Measurements from ENCODE around the gene SLC45A2. TPM values are rescaled to one million over a fixed set of nuclear protein-coding genes. Genes with fewer than 3 reads are reported as not detected.

The SLC45A2 gene
- total RNA-seq, 2 donors from 2014 or later, result 0.32 TPM; not detected in 1

DNA sequence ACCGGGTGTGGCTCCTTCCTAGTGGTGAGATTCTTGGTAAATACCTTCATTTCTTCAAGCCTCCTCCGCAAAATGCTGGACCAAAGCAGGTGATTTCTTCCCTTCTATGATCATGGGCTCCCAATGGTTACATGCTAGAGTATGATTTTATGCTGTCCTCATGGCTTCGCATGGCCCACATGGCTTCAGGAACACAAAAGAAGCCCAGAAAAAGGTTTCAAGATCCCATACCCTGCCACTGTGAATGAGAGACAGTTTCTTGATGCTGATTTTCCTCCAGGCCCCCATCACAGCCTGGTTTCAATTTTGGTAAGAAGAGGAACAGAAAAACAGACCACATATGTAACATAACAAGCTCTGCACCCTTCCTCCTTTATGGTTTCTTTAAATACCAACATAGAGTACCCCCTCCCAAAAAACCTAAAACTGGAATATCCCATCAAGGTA lies 50.7 kb downstream of the SLC45A2 start:
- intact Hi-C loops (cut with DNase I), result loop anchor here (5.0 kb wide), 1 partner anchor 496 kb away; no protein-coding TSS in a partner anchor
- Histone ChIP-seq H3K27me3 (peaks cover 23% of the 10 kb centered on the region), H3K4me3 (no peak overlapping the region), H3K9me3 (no peaks in the 10 kb centered on the region), H3K27ac (no peak overlapping the region), H3K9ac (ENCODE audit: low read depth in 2 of 2, low read length in 2 of 2) (no peak overlapping the region), H3K36me3 (no peaks in the 10 kb centered on the region), H3K4me1 (no peaks in the 10 kb centered on the region)
- DNase-seq, result no peak
- TF ChIP-seq, protein P1, sequence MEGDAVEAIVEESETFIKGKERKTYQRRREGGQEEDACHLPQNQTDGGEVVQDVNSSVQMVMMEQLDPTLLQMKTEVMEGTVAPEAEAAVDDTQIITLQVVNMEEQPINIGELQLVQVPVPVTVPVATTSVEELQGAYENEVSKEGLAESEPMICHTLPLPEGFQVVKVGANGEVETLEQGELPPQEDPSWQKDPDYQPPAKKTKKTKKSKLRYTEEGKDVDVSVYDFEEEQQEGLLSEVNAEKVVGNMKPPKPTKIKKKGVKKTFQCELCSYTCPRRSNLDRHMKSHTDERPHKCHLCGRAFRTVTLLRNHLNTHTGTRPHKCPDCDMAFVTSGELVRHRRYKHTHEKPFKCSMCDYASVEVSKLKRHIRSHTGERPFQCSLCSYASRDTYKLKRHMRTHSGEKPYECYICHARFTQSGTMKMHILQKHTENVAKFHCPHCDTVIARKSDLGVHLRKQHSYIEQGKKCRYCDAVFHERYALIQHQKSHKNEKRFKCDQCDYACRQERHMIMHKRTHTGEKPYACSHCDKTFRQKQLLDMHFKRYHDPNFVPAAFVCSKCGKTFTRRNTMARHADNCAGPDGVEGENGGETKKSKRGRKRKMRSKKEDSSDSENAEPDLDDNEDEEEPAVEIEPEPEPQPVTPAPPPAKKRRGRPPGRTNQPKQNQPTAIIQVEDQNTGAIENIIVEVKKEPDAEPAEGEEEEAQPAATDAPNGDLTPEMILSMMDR (IDR thresholded peaks at IDR 0.05), result no peak

DNA sequence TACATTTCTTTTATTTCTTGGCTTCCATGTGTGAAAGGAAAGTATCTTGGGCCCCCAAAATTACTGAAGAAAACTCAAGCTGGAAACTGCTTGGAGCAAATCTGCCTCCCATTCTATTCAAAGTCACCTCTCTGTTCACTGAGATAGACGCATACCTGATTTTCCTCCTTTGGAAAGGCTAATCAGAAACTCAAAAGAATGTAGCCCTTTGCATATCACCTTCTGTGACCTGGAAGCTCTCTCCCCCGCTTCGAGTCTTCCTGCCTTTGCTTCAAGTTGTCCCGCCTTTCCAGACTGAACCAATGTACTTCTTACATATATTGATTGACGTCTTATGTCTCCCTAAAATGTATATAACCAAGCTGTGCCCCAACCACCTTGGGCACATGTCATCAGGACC lies 53.4 kb downstream of the SLC45A2 start:
- DNase-seq, result no peak
- Histone ChIP-seq H3K27ac (no peak overlapping the region), H3K9me3 (no peaks in the 10 kb centered on the region), H3K4me1 (no peaks in the 10 kb centered on the region), H3K4me3 (no peak overlapping the region), H3K9ac (ENCODE audit: low read depth in 2 of 2, low read length in 2 of 2) (no peak overlapping the region), H3K36me3 (no peaks in the 10 kb centered on the region), H3K27me3 (peaks cover 5% of the 10 kb centered on the region)
- TF ChIP-seq, protein P1 (IDR thresholded peaks at IDR 0.05), result no peak
- intact Hi-C loops (cut with DNase I), result loop anchor here (5.0 kb wide), 1 partner anchor 494 kb away; no protein-coding TSS in a partner anchor

DNA sequence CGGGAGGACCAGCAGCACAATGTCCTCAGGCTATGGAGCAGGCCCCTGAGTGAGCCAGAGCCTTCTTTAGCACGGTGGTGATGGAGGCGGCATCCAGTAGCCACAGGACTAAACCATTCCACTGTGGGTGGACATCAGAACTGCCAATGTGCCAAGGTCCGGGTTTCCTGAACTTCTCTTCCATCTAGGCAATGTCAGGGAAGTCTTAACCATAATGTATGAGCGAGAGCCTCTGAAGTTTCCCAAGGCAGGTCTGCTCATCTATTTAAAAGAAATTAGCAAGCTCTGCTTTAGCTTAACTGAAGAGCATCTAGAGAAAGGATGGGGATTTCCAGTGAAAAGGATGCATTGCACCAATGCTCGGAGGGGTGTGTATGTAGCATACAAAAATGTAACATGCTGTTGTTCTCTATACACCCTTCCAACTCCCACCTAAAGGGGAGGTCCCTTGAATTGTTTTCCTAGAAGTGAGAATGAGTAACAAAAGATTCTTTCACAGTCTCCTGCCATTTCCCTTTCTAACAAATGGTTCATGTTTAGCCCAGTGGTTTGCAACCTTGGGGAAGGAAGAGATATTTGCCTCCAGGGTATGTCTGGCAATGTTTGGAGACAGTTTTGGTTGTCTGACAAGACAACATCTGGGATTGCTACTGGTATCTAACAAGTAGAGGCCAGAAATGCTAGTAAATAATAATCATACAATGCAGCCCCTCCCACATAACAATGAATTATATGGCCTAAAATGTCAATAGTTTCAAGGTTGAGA lies 54.4 kb downstream of the SLC45A2 start:
- no peak overlapping the region for H3K27ac ChIP-seq
- TF ChIP-seq, protein P1 (IDR thresholded peaks at IDR 0.05), result no peak
- no peaks in the 10 kb centered on the region for H3K27me3 ChIP-seq
- no peak overlapping the region for H3K9ac ChIP-seq (ENCODE audit: low read depth in 2 of 2, low read length in 2 of 2)
- H3K4me3 ChIP-seq, result no peak overlapping the region
- DNase-seq, result no peak
- no peaks in the 10 kb centered on the region for H3K9me3 ChIP-seq
- intact Hi-C loops (cut with DNase I), result loop anchor here (5.0 kb wide), 1 partner anchor 493 kb away; no protein-coding TSS in a partner anchor
- H3K4me1 ChIP-seq, result no peaks in the 10 kb centered on the region
- H3K36me3 ChIP-seq, result no peaks in the 10 kb centered on the region

DNA sequence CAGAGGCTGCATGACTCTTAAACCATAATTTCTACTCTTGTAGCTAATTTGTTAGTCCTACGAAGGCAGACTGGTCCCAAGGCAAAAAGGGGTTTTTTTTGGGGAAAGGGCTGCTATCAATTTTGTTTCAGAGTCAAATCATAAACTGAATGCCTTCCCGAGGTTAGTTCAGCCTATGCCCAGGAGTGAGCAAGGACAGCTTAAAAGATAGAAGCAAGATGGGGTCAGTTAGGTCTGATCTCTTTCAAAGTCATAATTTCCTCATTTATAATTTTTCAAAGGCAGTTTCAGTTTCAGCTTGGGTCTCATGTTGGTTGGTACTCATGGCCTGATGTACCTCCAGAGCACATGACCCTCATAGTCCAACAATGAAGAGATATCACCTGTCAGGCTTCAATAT lies 56.2 kb downstream of the SLC45A2 start:
- intact Hi-C loops (cut with DNase I), result no loop called here

DNA sequence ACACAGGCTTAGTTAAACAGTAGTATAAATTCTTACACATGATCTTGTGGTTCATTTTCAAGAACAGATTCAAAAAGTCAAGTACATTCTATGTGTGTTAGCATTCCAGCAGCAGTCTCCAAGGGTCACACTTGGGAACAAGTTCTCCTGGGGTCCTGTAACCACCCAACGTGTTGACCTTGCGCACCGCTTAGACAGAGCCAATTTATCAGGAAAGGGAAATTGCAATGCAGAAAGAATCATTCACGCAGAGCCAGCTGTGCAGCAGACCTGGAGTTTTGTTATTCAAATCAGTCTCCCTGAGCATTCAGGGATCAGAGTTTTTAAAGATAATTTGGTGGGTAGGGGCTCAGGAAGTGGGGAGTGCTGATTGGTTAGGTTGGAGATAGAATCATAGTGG lies 56.8 kb downstream of the SLC45A2 start:
- DNase-seq, result no peak
- no peaks in the 10 kb centered on the region for H3K4me1 ChIP-seq
- no peaks in the 10 kb centered on the region for H3K9me3 ChIP-seq
- TF ChIP-seq, protein P1 (IDR thresholded peaks at IDR 0.05), result no peak
- H3K36me3 ChIP-seq, result no peaks in the 10 kb centered on the region
- no peak overlapping the region for H3K27ac ChIP-seq
- intact Hi-C loops (cut with DNase I), result no loop called here
- H3K4me3 ChIP-seq, result no peak overlapping the region
- no peaks in the 10 kb centered on the region for H3K27me3 ChIP-seq
- H3K9ac ChIP-seq (ENCODE audit: low read depth in 2 of 2, low read length in 2 of 2), result no peak overlapping the region

More for the DNA sequence above, 56.2 kb downstream of the SLC45A2 start:
- Histone ChIP-seq H3K36me3 (no peaks in the 10 kb centered on the region), H3K27me3 (no peaks in the 10 kb centered on the region), H3K4me3 (no peak overlapping the region), H3K9me3 (no peaks in the 10 kb centered on the region), H3K27ac (no peak overlapping the region), H3K9ac (ENCODE audit: low read depth in 2 of 2, low read length in 2 of 2) (no peak overlapping the region), H3K4me1 (no peaks in the 10 kb centered on the region)
- no peak for DNase-seq
- TF ChIP-seq, protein P1 (IDR thresholded peaks at IDR 0.05), result no peak

Measured in colonic mucosa (tissue), 4 donors.